K562 (cell line): ENCODE results near the gene PRM2. TPM values are rescaled to one million over a fixed set of nuclear protein-coding genes. Genes with fewer than 3 reads are reported as not detected.

Experiments used
- ATAC-seq: fragments of 200-7000 bp; cut with Tn5 transposase; 3 replicates; pipeline ENCODE4 v1.9.1; 2020; ENCODE audit warnings: moderate library complexity
- BruUV-seq: library from RNA; stranded (reverse); fragments of 400-500 nt; replicated peaks from 2 replicates; lab custom pipeline; 2021; lab: Mats Ljungman, UMichigan
- CTCF ChIA-PET: fragments of 300-600 bp; formaldehyde crosslinking; extraction: SDS; loops from one replicate; lab custom pipeline; 2021; ENCODE audit warnings: low intra/inter-chr PET ratio; lab: Yijun Ruan, JAX
- POLR2A ChIA-PET: fragments of 300-600, 350-650 bp; sonication (Branson Sonifier 250); formaldehyde crosslinking; extraction: SDS; loops from one replicate; lab custom pipeline; 2021; ENCODE audit warnings: antibody characterized with exemption, inconsistent platforms; lab: Yijun Ruan, JAX
- DNase-seq, 4 experiments: peaks; one replicate each; pipeline versions ENCODE4 v3.0.0 to v3.0.0-alpha.2; 2011 to 2018; ENCODE audit warnings: low spot score in 3 of 4, mixed read lengths in 3 of 4; ENCODE audit errors: extremely low read depth in 1 of 4
- FAIRE-seq: peaks from 2 replicates; lab custom pipeline; 2011; peaks lifted over from hg19 to GRCh38; lab: Jason Lieb, UNC
- H2AFZ ChIP-seq: 2 replicates; pipeline ENCODE4 v1.6.0; 2011; ENCODE audit warnings: low read depth, low read length, control low read depth, inconsistent platforms
- H3K27ac ChIP-seq: fragments of 200-600 bp; 3 replicates; pipeline ENCODE4 v1.8.0; 2011; ENCODE audit warnings: low read depth, mild to moderate bottlenecking, control low read depth, inconsistent platforms, low read length, moderate library complexity, mixed read lengths; ENCODE audit errors: extremely low read depth
- H3K27me3 ChIP-seq, 2 experiments: fragments of 300-600 bp in 1 of 2; 2 replicates in 1 of 2; 3 replicates in 1 of 2; pipeline versions ENCODE4 v1.6.0 to v1.8.0; 2011; ENCODE audit warnings: inconsistent platforms in 2 of 2, low read length in 2 of 2, mild to moderate bottlenecking in 1 of 2, mixed read lengths in 1 of 2, moderate library complexity in 1 of 2; ENCODE audit not compliant: control insufficient read depth in 2 of 2, insufficient read depth in 2 of 2
- H3K36me3 ChIP-seq: fragments of 300-600 bp; 3 replicates; pipeline ENCODE4 v1.8.0; 2011; ENCODE audit warnings: mild to moderate bottlenecking, low read length, inconsistent platforms; ENCODE audit not compliant: control insufficient read depth, insufficient read depth
- H3K4me1 ChIP-seq, 2 experiments: fragments of 200-600 bp in 1 of 2; replicated peaks in 1 of 2; 2 replicates in 1 of 2; 3 replicates in 1 of 2; pipeline versions ENCODE4 v1.5.1 to v1.8.0; 2011; ENCODE audit warnings: inconsistent platforms in 2 of 2, low read length in 2 of 2, mild to moderate bottlenecking in 1 of 2, mixed read lengths in 1 of 2, moderate library complexity in 1 of 2; ENCODE audit not compliant: control insufficient read depth in 2 of 2, insufficient read depth in 2 of 2
- H3K4me2 ChIP-seq: 2 replicates; pipeline ENCODE4 v1.6.1; 2011; ENCODE audit warnings: low read length, control low read depth, inconsistent platforms, mixed read lengths; ENCODE audit not compliant: insufficient read depth
- H3K4me3 ChIP-seq: fragments of 200-600 bp; sonication (generic), shearing (Covaris generic); 2 replicates; pipeline ENCODE4 v1.5.1; 2016; ENCODE audit warnings: control low read depth, inconsistent platforms
- H3K79me2 ChIP-seq: fragments of 200-600 bp; 3 replicates; pipeline ENCODE4 v1.8.0; 2011; ENCODE audit warnings: low read length, inconsistent platforms; ENCODE audit not compliant: control insufficient read depth, insufficient read depth
- H3K9ac ChIP-seq, 2 experiments: 2 replicates each; pipeline versions ENCODE4 v1.6.0 to v1.6.1; 2011; ENCODE audit warnings: low read depth in 2 of 2, low read length in 2 of 2, control low read depth in 1 of 2, inconsistent platforms in 1 of 2, mild to moderate bottlenecking in 1 of 2, mixed read lengths in 1 of 2; ENCODE audit not compliant: insufficient read depth in 1 of 2
- H3K9me1 ChIP-seq: one replicate; pipeline ENCODE4 v1.6.0; 2011; ENCODE audit warnings: inconsistent platforms, mild to moderate bottlenecking, low read length, moderate library complexity; ENCODE audit not compliant: control insufficient read depth, insufficient read depth
- H3K9me3 ChIP-seq: replicated peaks from 2 replicates; pipeline ENCODE4 v1.5.1; 2011; ENCODE audit warnings: low read depth, low read length, inconsistent platforms; ENCODE audit not compliant: control insufficient read depth, insufficient read depth
- H4K20me1 ChIP-seq: replicated peaks from 2 replicates; pipeline ENCODE4 v1.6.1; 2011; ENCODE audit warnings: low read length, inconsistent platforms, mixed read lengths; ENCODE audit not compliant: control insufficient read depth, insufficient read depth
- CHD1 ChIP-seq: fragments of 200-600 bp; sonication (generic); IDR thresholded peaks from one replicate; pipeline ENCODE4 v1.6.1; 2012; ENCODE audit warnings: mild to moderate bottlenecking, moderate library complexity, low read length, inconsistent platforms
- MGA ChIP-seq: fragments of 450-650 bp; IDR thresholded peaks from 2 replicates; pipeline ENCODE4 v1.6.1; 2016; ENCODE audit warnings: mild to moderate bottlenecking, moderate library complexity
- WGBS: fragments of 100-300 bp; shearing (Covaris generic); methylation state at CpG from one replicate; pipeline ENCODE4 v1.1.6; 2016; ENCODE audit warnings: low coverage, mixed read lengths; ENCODE audit not compliant: insufficient coverage; ENCODE audit errors: missing lambda C conversion rate; 5-methylcytosine and 5-hydroxymethylcytosine counted together
- in situ Hi-C: fragments of 300-500 bp; cut with MboI; formaldehyde crosslinking; loops from 4 replicates; pipeline ENCODE4 v1.15.0; 2018; ENCODE audit warnings: inconsistent platforms, mixed read lengths
- intact Hi-C: fragments of 100-400 bp; cut with micrococcal nuclease; formaldehyde crosslinking; loops from 2 replicates; pipeline ENCODE4 v1.14.2; 2022
- polyA plus RNA-seq, 8 experiments: library from polyadenylated mRNA; depleted of rRNA in 4 of 8; stranded (reverse) in 5 of 8; unstranded in 3 of 8; fragments of >200 nt; fragmentation: Nextera tagmentation in 2 of 8; fragmentation: Illumina TruSeq in 1 of 8; extraction: Ambion mirVana in 2 of 8; extraction: Trizol in 1 of 8; gene quantifications; 2 replicates each; pipeline versions ENCODE4 v1.2.1 to v1.2.3, GENCODE V29; 2011 to 2014; ENCODE audit warnings: inconsistent platforms in 1 of 8, missing spikeins in 1 of 8
- total RNA-seq, 7 experiments: library from RNA; depleted of rRNA in 6 of 7; stranded (reverse); fragments of >200 nt in 6 of 7; fragmentation: Illumina TruSeq in 2 of 7; extraction: Trizol in 2 of 7; gene quantifications; 2 replicates each; pipeline versions ENCODE4 v1.2.1 to v1.2.3, GENCODE V29; 2011 to 2021; ENCODE audit warnings: low replicate concordance in 1 of 7

PRM2 gene
- total and polyA plus RNA-seq, 9 of the 15 experiments (the other 6 are each of a cell fraction or from before 2014, with no cell fraction given) = not detected

- POLR2A ChIA-PET = interaction anchor here (0.5 to 1.8 kb wide), 7 partner anchors 8 to 1565 kb away, joined by 3 to 8 read pairs (median 3); partner anchors contain the start of gene SOCS1
- no peak for FAIRE-seq
- TF ChIP-seq CHD1 (no peak), MGA (no peak)
These were observed 2.5 kb downstream of the PRM2 start for GRCh38 chr16:11273721-11274324.

More at GRCh38 chr16:11273721-11274324, 2.5 kb downstream of the PRM2 start:
- no peak; the same call in 2 of the 3 replicates for ATAC-seq
- Histone ChIP-seq H3K36me3 (no peaks in the 10 kb centered on the region), H3K27ac (no peak overlapping the region), H3K79me2 (no peaks in the 10 kb centered on the region), H3K27me3 (peaks cover 21 to 33% of the 10 kb centered on the region in 2 experiments; a peak in 4 of 5 replicates), H3K4me1 (peaks cover 0 to 15% of the 10 kb centered on the region in 2 experiments; a peak in 1 of 5 replicates), H2AFZ (no peak overlapping the region), H3K9ac (no peak overlapping the region), H3K9me3 (no peaks in the 10 kb centered on the region), H3K4me2 (no peak overlapping the region), H3K9me1 (no peaks in the 10 kb centered on the region), H3K4me3 (no peak overlapping the region), H4K20me1 (0 out of 2 replicates have a peak, but pooled peaks cover 2% of the 10 kb centered on the region)
- no TSS peak for BruUV-seq
- in situ Hi-C loops = no loop called here
- CTCF ChIA-PET = no interaction called here
- no peak for DNase-seq
- WGBS = 8% methylated on average over 2 of the region's 3 CpGs
- intact Hi-C loops = no loop called here
